Measurements from ENCODE around the gene PATE2.

DNA sequence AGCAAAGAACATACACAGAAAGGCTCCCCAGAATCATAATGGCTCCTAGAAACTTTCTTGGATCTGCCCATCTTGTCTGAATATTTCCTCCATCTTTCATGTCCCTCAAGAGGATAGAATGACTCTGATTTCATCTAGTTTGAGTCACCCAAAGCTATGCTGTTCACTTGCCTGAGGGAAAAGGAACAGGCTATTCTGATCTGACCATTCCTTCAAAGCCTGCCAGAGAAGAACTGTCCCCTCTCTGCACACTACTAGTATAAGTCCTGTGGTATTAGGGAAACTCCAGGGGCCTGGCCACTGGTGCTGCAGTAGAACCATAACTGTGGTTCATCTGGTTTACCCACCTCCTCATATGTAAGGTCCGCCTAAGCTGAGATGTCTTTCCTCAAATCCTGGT lies 34.9 kb downstream of the PATE2 start:
- TF ChIP-seq, protein P1, sequence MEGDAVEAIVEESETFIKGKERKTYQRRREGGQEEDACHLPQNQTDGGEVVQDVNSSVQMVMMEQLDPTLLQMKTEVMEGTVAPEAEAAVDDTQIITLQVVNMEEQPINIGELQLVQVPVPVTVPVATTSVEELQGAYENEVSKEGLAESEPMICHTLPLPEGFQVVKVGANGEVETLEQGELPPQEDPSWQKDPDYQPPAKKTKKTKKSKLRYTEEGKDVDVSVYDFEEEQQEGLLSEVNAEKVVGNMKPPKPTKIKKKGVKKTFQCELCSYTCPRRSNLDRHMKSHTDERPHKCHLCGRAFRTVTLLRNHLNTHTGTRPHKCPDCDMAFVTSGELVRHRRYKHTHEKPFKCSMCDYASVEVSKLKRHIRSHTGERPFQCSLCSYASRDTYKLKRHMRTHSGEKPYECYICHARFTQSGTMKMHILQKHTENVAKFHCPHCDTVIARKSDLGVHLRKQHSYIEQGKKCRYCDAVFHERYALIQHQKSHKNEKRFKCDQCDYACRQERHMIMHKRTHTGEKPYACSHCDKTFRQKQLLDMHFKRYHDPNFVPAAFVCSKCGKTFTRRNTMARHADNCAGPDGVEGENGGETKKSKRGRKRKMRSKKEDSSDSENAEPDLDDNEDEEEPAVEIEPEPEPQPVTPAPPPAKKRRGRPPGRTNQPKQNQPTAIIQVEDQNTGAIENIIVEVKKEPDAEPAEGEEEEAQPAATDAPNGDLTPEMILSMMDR (IDR thresholded peaks at IDR 0.05) = no peak
- no peak for TF ChIP-seq POLR2A (IDR thresholded peaks at IDR 0.05)
